Right atrium auricular region (tissue), 2 donors: ENCODE measurements around the gene PRDM15. TPM values are rescaled to one million over a fixed set of nuclear protein-coding genes. Genes with fewer than 3 reads are reported as not detected.

ENCODE experiments used
- DNase-seq: peaks from one replicate; pipeline ENCODE4 v3.0.0-alpha.2; 2019; ENCODE audit warnings: low spot score
- H3K27ac ChIP-seq, 2 donors: fragments of 200-600 bp; sonication (generic); 1 replicate in 1 of 2; 2 replicates in 1 of 2; pipeline ENCODE4 v1.5.1; 2016 to 2019
- H3K27me3 ChIP-seq, 2 donors: fragments of 200-600 bp; sonication (generic); one replicate each; pipeline versions ENCODE4 v1.5.1 to v1.6.0; 2017 to 2019
- H3K36me3 ChIP-seq: fragments of 200-600 bp; sonication (generic); one replicate; pipeline ENCODE4 v1.5.1; 2016
- H3K4me1 ChIP-seq, 2 donors: fragments of 200-600 bp; sonication (generic); one replicate each; pipeline versions ENCODE4 v1.5.1 to v1.6.0; 2017 to 2019
- H3K4me3 ChIP-seq, 2 donors: fragments of 200-600 bp; sonication (generic); 1 replicate in 1 of 2; 2 replicates in 1 of 2; pipeline ENCODE4 v1.5.1; 2017 to 2019; ENCODE audit warnings: mild to moderate bottlenecking in 1 of 2, moderate library complexity in 1 of 2
- H3K9me3 ChIP-seq, 2 donors: fragments of 200-600 bp; sonication (generic); one replicate each; pipeline ENCODE4 v1.5.1; 2019
- total RNA-seq, 2 donors: library from RNA; depleted of rRNA; stranded (reverse); fragments of >200 nt; gene quantifications; one replicate each; pipeline ENCODE4 v1.1.0, GENCODE V29; 2016
- TF ChIP-seq, protein P1 (sequence below), 2 donors: fragments of 200-600 bp; sonication (generic); IDR thresholded peaks; one replicate each; pipeline ENCODE4 v1.5.1; 2019; ENCODE audit warnings: antibody characterized with exemption in 2 of 2

Gene PRDM15
- total RNA-seq, 2 donors from 2014 or later = 2.6 to 4.2 TPM

GRCh38 chr21:41925767-41926116, 46.6 kb upstream of the PRDM15 start:
- Histone ChIP-seq H3K9me3 (no peaks in the 10 kb centered on the region), H3K4me3 (peak overlapping the region in 1 of 2 donors; percentile 47), H3K27ac (peak overlapping the region; percentile 78), H3K27me3 (no peaks in the 10 kb centered on the region), H3K4me1 (peaks cover 0 to 51% of the 10 kb centered on the region in 2 donors), H3K36me3 (no peaks in the 10 kb centered on the region)
- TF ChIP-seq, protein P1, sequence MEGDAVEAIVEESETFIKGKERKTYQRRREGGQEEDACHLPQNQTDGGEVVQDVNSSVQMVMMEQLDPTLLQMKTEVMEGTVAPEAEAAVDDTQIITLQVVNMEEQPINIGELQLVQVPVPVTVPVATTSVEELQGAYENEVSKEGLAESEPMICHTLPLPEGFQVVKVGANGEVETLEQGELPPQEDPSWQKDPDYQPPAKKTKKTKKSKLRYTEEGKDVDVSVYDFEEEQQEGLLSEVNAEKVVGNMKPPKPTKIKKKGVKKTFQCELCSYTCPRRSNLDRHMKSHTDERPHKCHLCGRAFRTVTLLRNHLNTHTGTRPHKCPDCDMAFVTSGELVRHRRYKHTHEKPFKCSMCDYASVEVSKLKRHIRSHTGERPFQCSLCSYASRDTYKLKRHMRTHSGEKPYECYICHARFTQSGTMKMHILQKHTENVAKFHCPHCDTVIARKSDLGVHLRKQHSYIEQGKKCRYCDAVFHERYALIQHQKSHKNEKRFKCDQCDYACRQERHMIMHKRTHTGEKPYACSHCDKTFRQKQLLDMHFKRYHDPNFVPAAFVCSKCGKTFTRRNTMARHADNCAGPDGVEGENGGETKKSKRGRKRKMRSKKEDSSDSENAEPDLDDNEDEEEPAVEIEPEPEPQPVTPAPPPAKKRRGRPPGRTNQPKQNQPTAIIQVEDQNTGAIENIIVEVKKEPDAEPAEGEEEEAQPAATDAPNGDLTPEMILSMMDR (IDR thresholded peaks at IDR 0.05) = no peak
- no peak for DNase-seq

GRCh38 chr21:41924368-41924754, 45.2 kb upstream of the PRDM15 start:
- Histone ChIP-seq H3K27ac (peak overlapping the region; percentile 78), H3K4me1 (peaks cover 0 to 51% of the 10 kb centered on the region in 2 donors), H3K4me3 (peak overlapping the region in 1 of 2 donors; percentile 6), H3K9me3 (no peaks in the 10 kb centered on the region), H3K36me3 (no peaks in the 10 kb centered on the region), H3K27me3 (no peaks in the 10 kb centered on the region)
- no peak for DNase-seq
- TF ChIP-seq, protein P1 (IDR thresholded peaks at IDR 0.05) = no peak

DNA sequence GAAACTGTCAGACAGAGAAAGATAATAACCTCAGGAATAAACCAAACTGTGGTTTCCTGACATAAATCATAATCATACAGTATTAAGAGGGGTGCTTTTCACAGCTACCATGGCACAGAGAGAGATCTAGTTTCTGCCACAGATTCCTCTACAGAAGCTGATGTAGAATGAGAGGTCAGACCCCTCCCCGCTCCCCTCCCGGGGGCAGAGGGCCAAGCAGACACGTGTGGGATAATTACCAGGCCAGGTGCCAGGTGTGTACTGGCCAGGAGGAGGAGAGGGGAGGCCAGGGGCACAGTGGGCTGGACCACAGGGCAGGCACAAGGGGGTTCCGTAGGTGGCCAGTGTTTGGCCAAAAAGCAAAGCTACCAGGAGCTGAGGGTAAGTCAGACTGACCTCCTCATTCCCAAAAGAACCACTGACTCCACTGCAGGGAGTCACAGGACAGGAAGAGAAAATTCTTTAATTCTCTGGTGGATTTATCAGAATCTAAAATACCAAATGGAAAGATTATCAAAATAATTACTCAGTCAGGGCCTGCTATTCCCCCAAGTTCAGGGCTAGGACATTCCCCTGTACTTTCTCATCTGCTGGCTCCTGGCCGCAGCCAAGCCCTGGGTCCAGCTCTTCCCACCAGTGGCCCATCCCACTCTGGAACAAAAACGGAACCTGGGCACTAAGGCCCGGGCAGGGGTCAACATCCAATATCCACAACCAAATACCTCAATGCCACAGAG, 44.7 kb upstream of the PRDM15 start:
- Histone ChIP-seq H3K9me3 (no peaks in the 10 kb centered on the region), H3K36me3 (no peaks in the 10 kb centered on the region), H3K27me3 (no peaks in the 10 kb centered on the region), H3K27ac (peak overlapping the region; percentile 78), H3K4me1 (peaks cover 0 to 51% of the 10 kb centered on the region in 2 donors), H3K4me3 (peak overlapping the region in 1 of 2 donors; percentile 6)
- TF ChIP-seq, protein P1 (IDR thresholded peaks at IDR 0.05) = no peak
- no peak for DNase-seq

DNA sequence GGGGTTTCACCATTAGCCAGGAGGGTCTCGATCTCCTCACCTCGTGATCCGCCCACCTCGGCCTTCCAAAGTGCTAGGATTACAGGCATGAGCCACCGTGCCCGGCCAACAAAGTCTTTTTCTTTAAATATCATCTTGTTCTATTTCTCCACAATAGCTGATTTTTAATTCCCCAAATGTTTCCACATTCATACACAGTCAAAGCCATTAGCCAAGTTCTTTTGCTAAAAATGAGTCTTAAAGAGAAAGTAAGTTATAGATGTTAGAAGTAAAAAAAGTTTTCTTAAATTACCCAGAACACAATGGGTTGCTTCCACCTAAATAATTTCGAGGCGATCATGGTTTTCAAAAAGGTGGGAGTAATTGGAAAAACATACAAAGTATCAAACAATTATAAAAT, 44.0 kb upstream of the PRDM15 start:
- Histone ChIP-seq H3K27ac (peak overlapping the region; percentile 78), H3K27me3 (no peaks in the 10 kb centered on the region), H3K9me3 (no peaks in the 10 kb centered on the region), H3K4me1 (peaks cover 0 to 51% of the 10 kb centered on the region in 2 donors), H3K36me3 (peaks cover 6% of the 10 kb centered on the region), H3K4me3 (no peak overlapping the region)
- TF ChIP-seq, protein P1 (IDR thresholded peaks at IDR 0.05) = no peak
- DNase-seq = no peak

DNA sequence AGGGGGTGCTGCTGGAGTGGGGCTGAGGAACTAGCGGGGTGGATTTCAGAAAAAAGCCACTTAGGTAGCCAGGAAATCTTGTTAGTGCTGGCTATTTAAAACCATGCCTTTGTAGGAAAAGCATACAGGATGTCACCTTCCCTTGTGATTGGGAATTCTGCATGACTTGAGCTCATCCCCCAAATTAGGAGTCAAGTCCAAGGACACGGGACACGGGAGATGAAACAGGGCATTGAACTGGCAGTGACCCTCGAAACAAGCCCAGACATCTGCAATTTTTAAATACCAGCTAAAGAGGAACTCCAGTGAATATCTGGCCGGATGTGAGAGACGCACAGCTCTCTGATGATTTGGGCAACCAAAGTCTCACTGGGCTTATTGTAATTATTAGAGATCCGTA, 41.9 kb upstream of the PRDM15 start:
- no peak overlapping the region for H3K27ac ChIP-seq
- no peak overlapping the region for H3K4me3 ChIP-seq
- H3K9me3 ChIP-seq = no peaks in the 10 kb centered on the region
- peaks cover 14% of the 10 kb centered on the region for H3K36me3 ChIP-seq
- no peak for DNase-seq
- H3K4me1 ChIP-seq = peaks cover 0 to 30% of the 10 kb centered on the region in 2 donors
- TF ChIP-seq, protein P1 (IDR thresholded peaks at IDR 0.05) = no peak
- H3K27me3 ChIP-seq = no peaks in the 10 kb centered on the region

- DNase-seq = no peak
- no peaks in the 10 kb centered on the region for H3K27me3 ChIP-seq
- peaks cover 0 to 24% of the 10 kb centered on the region in 2 donors for H3K4me1 ChIP-seq
- H3K27ac ChIP-seq = no peak overlapping the region
- peaks cover 14% of the 10 kb centered on the region for H3K36me3 ChIP-seq
- no peak overlapping the region for H3K4me3 ChIP-seq
- no peaks in the 10 kb centered on the region for H3K9me3 ChIP-seq
- TF ChIP-seq, protein P1 (IDR thresholded peaks at IDR 0.05) = no peak
Measured at GRCh38 chr21:41920476-41920875, 41.3 kb upstream of the PRDM15 start.
